Measurements from ENCODE around the gene TULP4. TPM values are rescaled to one million over a fixed set of nuclear protein-coding genes. Genes with fewer than 3 reads are reported as not detected.
A peak's percentile ranks its signal among the peaks of the same experiment; 100 is the strongest.

Gene TULP4
- total and polyA plus RNA-seq, 2 of the 8 experiments (the other 6 are each of a cell fraction or from before 2014, with no cell fraction given) = 7.7 to 51.6 TPM

DNA sequence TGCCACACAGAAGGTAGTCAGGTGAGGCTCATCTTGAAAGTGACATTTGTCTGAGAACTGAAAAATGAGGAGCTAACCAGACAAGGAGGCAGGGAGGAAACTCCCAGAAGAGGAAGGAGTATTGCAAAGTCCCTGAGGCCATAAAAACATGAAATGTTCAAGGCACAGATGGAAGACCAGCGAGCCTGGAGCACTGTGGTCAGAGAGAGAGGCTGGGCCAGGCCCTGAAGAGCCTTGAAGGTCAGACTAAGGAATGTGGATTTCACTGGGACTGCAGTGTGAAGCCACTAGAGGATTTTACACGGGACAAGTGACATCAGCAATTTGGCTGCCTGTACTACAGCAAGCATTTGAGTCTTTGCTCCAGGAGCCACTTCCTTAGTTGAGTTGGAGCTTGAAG is 226.5 kb downstream of the TULP4 start:
- Histone ChIP-seq H3K27ac (ENCODE audit: low read depth, low read length) (no peak overlapping the region), H2BK120ac (replicated peaks; ENCODE audit: low read depth, low read length) (no peak overlapping the region), H3K27me3 (replicated peaks in 1 of 4; ENCODE audit: control insufficient read depth in 3 of 4, extremely low read depth in 1 of 4, insufficient read depth in 3 of 4, low read length in 3 of 4) (peaks cover 0 to 3% (median 1%) of the 10 kb centered on the region in 4 experiments; a peak in 3 of 7 replicates), H2BK5ac (ENCODE audit: low read depth, low read length) (no peak overlapping the region), H3K4me1 (replicated peaks in 1 of 4; ENCODE audit: control insufficient read depth in 3 of 4, insufficient read depth in 4 of 4, low read length in 3 of 4) (peaks cover 2 to 3% (median 2%) of the 10 kb centered on the region in 4 experiments; a peak in 2 of 7 replicates), H3K4me2 (ENCODE audit: insufficient read depth in 1 of 2, low read depth in 2 of 2, low read length in 2 of 2) (no peak overlapping the region; a peak in 1 of 4 replicates), H3K36me3 (ENCODE audit: control insufficient read depth in 2 of 4, insufficient read depth in 4 of 4, low read length in 3 of 4) (peaks cover 0 to 3% (median 0%) of the 10 kb centered on the region in 4 experiments; a peak in 1 of 8 replicates), H3K14ac (ENCODE audit: insufficient read length) (no peak overlapping the region), H4K5ac (ENCODE audit: insufficient read length, low read depth, low read length) (no peak overlapping the region), H3K4me3 (ENCODE audit: extremely low read depth in 1 of 4, insufficient read depth in 2 of 4, low read depth in 3 of 4, low read length in 4 of 4) (no peak overlapping the region), H2BK20ac (ENCODE audit: low read length) (peak overlapping the region; percentile 67; the same call in 1 of the 2 replicates), H3K18ac (ENCODE audit: extremely low read depth, low read length) (no peak overlapping the region), H3K79me1 (ENCODE audit: low read depth, low read length) (no peaks in the 10 kb centered on the region), H3K23ac (ENCODE audit: insufficient read length) (no peak overlapping the region), H2BK15ac (ENCODE audit: low read length) (no peak overlapping the region), H3K9ac (replicated peaks in 1 of 4; ENCODE audit: extremely low read depth in 1 of 4, low read depth in 3 of 4, low read length in 3 of 4) (no peak overlapping the region), H4K20me1 (replicated peaks in 1 of 2; ENCODE audit: control insufficient read depth in 1 of 2, insufficient read depth in 2 of 2, low read length in 2 of 2) (no peaks in the 10 kb centered on the region), H3K79me2 (ENCODE audit: control insufficient read depth in 1 of 2, insufficient read depth in 2 of 2, low read length in 2 of 2) (no peaks in the 10 kb centered on the region), H3K9me3 (ENCODE audit: insufficient read depth in 2 of 2, low read depth in 1 of 2, low read length in 1 of 2) (no peaks in the 10 kb centered on the region), H3K4ac (replicated peaks; ENCODE audit: insufficient read length, low read depth, low read length) (no peak overlapping the region), H4K91ac (replicated peaks; ENCODE audit: insufficient read length, low read length) (no peak overlapping the region), H3K56ac (replicated peaks; ENCODE audit: insufficient read length, low read depth, low read length) (no peak overlapping the region), H2AFZ (ENCODE audit: low read length) (no peak overlapping the region), H2BK12ac (ENCODE audit: low read depth, low read length) (no peak overlapping the region), H2AK5ac (ENCODE audit: low read depth, low read length) (no peak overlapping the region), H3K23me2 (ENCODE audit: low read depth, low read length) (peaks cover 2% of the 10 kb centered on the region; the same call in 1 of the 2 replicates), H4K8ac (ENCODE audit: extremely low read depth, insufficient read depth, low read length) (no peak overlapping the region)
- CTCF ChIA-PET (ENCODE audit: partially characterized antibody) = interaction anchor here (0.6 to 4.1 kb wide), 8 partner anchors 9 to 317 kb away, joined by 3 to 16 read pairs (median 6); no protein-coding TSS in a partner anchor
- POLR2A ChIA-PET (ENCODE audit: partially characterized antibody) = interaction anchor here (2.2 to 4.2 kb wide), 2 partner anchors 16 to 21 kb away, joined by 7 to 19 read pairs; partner anchors contain the start of gene TMEM181
- 76% methylated on average over 2 of the region's 2 CpGs; no CpG with 5 or more reads in 1 of the 2 experiments for WGBS, 2 experiments (ENCODE audit: extremely low coverage in 1 of 2, insufficient coverage in 1 of 2, insufficient read length in 1 of 2, insufficient replicate concordance in 2 of 2, low coverage in 1 of 2, low lambda C conversion rate in 2 of 2, missing lambda C conversion rate in 1 of 2)
- DNase-seq (ENCODE audit: low read depth in 1 of 2, low spot score in 2 of 2) (no peak), FAIRE-seq (no peak)
- TF ChIP-seq BRCA1 (IDR thresholded peaks at IDR 0.05; ENCODE audit: low read depth, low read length) (no peak), GABPA (IDR thresholded peaks at IDR 0.05; ENCODE audit: borderline replicate concordance, insufficient read depth, low read length) (no peak), SAP30 (IDR thresholded peaks at IDR 0.05; ENCODE audit: insufficient read depth, insufficient replicate concordance, low read length) (no peak), TEAD4 (IDR thresholded peaks at IDR 0.05; ENCODE audit: low read depth, low read length) (no peak), SP4 (IDR thresholded peaks at IDR 0.05; ENCODE audit: low read length) (no peak), CREB1 (IDR thresholded peaks at IDR 0.05) (no peak), POLR2A (IDR thresholded peaks at IDR 0.05; ENCODE audit: control extremely low read depth in 1 of 2, low read depth in 2 of 2, low read length in 2 of 2) (no peak), RAD21 (IDR thresholded peaks at IDR 0.05 in 1 of 2, conservative IDR thresholded peaks at IDR 0.05 in 1 of 2; ENCODE audit: low read depth in 2 of 2, low read length in 2 of 2) (no peak)
- TF ChIP-seq, protein P1, sequence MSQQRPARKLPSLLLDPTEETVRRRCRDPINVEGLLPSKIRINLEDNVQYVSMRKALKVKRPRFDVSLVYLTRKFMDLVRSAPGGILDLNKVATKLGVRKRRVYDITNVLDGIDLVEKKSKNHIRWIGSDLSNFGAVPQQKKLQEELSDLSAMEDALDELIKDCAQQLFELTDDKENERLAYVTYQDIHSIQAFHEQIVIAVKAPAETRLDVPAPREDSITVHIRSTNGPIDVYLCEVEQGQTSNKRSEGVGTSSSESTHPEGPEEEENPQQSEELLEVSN (IDR thresholded peaks at IDR 0.05) = no peak
